Measurements from ENCODE around the gene DGKG.

DGKG gene

DNA sequence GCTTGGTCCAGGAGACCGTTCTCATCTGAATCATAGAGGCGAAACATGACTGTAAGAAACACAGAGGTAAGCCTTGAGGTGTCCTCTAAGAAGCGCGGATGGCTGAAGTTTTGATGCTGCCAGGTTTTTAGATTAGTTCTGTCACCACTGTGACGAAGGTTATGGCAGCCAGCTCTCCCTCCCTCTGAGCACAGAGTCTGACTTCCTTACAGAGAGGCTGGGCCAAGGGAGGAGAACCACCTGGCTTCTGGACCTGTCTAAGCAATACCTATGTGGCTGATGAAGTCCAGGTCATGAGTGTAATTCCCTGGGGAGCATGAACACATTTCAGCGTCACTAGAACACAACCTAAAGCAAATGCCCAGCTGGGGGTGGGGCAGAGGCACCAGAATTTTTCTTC lies 77.4 kb downstream of the DGKG start:
- Mint-ChIP-seq H3K36me3 (ENCODE audit: low read depth) (no peaks in the 10 kb centered on the region), H3K4me3 (no peak overlapping the region), H3K4me1 (no peaks in the 10 kb centered on the region), H3K9me3 (no peaks in the 10 kb centered on the region), H3K27ac (no peak overlapping the region), H3K27me3 (ENCODE audit: low read depth, poor library complexity) (peaks cover 2% of the 10 kb centered on the region)
- DNase-seq = no peak
- TF ChIP-seq, protein P1, sequence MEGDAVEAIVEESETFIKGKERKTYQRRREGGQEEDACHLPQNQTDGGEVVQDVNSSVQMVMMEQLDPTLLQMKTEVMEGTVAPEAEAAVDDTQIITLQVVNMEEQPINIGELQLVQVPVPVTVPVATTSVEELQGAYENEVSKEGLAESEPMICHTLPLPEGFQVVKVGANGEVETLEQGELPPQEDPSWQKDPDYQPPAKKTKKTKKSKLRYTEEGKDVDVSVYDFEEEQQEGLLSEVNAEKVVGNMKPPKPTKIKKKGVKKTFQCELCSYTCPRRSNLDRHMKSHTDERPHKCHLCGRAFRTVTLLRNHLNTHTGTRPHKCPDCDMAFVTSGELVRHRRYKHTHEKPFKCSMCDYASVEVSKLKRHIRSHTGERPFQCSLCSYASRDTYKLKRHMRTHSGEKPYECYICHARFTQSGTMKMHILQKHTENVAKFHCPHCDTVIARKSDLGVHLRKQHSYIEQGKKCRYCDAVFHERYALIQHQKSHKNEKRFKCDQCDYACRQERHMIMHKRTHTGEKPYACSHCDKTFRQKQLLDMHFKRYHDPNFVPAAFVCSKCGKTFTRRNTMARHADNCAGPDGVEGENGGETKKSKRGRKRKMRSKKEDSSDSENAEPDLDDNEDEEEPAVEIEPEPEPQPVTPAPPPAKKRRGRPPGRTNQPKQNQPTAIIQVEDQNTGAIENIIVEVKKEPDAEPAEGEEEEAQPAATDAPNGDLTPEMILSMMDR (IDR thresholded peaks at IDR 0.05) = no peak

DNA sequence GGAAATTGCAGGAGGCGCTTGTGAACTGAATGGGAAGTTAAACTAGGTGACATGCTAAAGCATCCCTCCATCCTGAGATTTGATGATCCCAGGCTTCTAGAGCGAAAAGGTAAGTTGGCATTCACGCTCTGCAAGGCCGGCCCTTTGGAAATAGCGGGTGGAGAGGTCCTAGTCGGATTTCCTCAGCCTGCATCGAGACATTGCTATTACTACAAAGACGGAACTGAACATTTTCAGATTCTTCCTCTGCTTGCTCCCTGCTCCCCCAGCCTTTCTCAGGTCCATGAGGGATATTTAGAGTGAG lies 77.7 kb downstream of the DGKG start:
- H3K27me3 Mint-ChIP-seq (ENCODE audit: low read depth, poor library complexity) = peaks cover 2% of the 10 kb centered on the region
- H3K36me3 Mint-ChIP-seq (ENCODE audit: low read depth) = no peaks in the 10 kb centered on the region
- no peaks in the 10 kb centered on the region for H3K4me1 Mint-ChIP-seq
- DNase-seq = no peak
- no peak overlapping the region for H3K27ac Mint-ChIP-seq
- H3K4me3 Mint-ChIP-seq = no peak overlapping the region
- TF ChIP-seq, protein P1 (IDR thresholded peaks at IDR 0.05) = no peak
- H3K9me3 Mint-ChIP-seq = no peaks in the 10 kb centered on the region

DNA sequence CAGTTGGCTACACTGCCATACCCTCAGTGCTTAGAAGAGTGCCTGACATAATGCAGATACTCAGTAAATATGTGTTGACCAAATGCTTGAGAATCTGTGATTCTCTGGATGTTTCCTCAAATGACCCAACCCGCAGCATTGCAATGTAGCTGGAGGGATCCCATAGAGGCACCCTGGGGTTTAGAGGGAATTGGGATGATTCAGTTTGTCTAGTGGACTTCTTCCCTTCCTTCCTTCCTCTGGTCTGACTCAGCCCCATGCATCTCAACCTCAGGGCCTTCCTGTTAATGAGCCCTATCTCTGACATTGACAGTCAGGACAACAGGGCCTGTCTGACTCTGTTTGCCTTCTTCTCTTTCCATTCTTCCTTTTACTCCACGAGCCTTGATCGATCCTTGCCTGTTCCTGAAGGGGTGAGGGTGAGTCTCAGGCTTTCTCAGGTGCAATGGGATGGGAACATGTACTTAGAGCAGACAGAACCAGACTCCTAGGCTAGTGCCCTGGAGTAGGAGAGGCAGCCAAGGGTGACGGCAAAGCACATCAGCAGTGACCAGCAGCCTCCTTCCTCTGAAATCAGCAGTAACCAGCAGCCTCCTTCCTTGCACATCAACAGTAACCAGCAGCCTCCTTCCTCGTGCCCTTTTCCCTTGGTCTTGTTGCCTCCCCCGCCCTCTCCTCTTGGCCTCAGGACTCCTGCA lies 78.2 kb downstream of the DGKG start:
- H3K4me3 Mint-ChIP-seq = no peak overlapping the region
- no peaks in the 10 kb centered on the region for H3K36me3 Mint-ChIP-seq (ENCODE audit: low read depth)
- no peak overlapping the region for H3K27ac Mint-ChIP-seq
- no peaks in the 10 kb centered on the region for H3K4me1 Mint-ChIP-seq
- TF ChIP-seq, protein P1 (IDR thresholded peaks at IDR 0.05) = no peak
- peaks cover 2% of the 10 kb centered on the region for H3K27me3 Mint-ChIP-seq (ENCODE audit: low read depth, poor library complexity)
- no peak for DNase-seq
- H3K9me3 Mint-ChIP-seq = no peaks in the 10 kb centered on the region

DNA sequence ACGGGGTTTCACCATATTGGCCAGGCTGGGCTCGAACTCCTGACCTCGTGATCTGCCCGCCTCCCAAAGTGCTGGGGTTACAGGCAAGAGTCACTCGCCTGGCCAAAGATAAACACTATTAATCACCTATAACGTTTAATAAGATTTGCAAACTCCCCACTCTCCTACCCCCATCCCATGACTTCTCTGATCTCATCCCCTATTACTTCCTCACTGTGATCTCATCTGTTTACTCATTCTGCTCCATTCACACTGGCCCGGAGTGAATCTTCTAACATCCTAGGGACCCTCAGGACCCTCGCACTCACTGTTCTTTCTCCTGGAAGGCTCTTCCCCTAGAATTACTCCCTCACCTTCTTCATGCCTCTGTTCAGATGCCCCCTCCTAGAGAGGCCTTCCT lies 78.9 kb downstream of the DGKG start:
- TF ChIP-seq, protein P1 (IDR thresholded peaks at IDR 0.05) = no peak
- Mint-ChIP-seq H3K9me3 (no peaks in the 10 kb centered on the region), H3K27ac (no peak overlapping the region), H3K36me3 (ENCODE audit: low read depth) (no peaks in the 10 kb centered on the region), H3K27me3 (ENCODE audit: low read depth, poor library complexity) (peaks cover 2% of the 10 kb centered on the region), H3K4me1 (no peaks in the 10 kb centered on the region), H3K4me3 (no peak overlapping the region)
- no peak for DNase-seq

DNA sequence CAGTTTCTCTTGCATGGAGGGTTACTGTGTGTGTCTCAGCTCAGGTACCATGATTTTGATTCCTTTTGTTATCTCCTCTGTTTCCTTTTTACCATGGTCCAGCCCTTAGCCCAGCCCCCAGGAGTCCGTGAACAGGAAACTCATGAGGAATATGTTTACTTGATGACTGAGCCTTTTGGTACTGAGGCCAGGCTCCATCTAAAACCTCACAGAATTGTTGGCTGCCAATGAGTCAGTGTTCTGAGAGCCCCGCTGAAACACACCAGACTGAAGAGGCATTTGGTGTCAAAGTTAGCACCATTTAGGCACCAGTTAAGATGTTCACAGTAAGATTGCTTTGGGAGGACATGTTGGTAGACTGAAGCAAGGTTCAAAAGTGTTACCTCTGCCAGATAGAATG lies 80.9 kb downstream of the DGKG start:
- H3K27me3 Mint-ChIP-seq (ENCODE audit: low read depth, poor library complexity) = peaks cover 6% of the 10 kb centered on the region
- H3K4me3 Mint-ChIP-seq = no peak overlapping the region
- H3K27ac Mint-ChIP-seq = peak overlapping the region; percentile 2
- H3K4me1 Mint-ChIP-seq = no peaks in the 10 kb centered on the region
- DNase-seq = no peak
- TF ChIP-seq, protein P1 (IDR thresholded peaks at IDR 0.05) = no peak
- H3K9me3 Mint-ChIP-seq = no peaks in the 10 kb centered on the region
- H3K36me3 Mint-ChIP-seq (ENCODE audit: low read depth) = no peaks in the 10 kb centered on the region

DNA sequence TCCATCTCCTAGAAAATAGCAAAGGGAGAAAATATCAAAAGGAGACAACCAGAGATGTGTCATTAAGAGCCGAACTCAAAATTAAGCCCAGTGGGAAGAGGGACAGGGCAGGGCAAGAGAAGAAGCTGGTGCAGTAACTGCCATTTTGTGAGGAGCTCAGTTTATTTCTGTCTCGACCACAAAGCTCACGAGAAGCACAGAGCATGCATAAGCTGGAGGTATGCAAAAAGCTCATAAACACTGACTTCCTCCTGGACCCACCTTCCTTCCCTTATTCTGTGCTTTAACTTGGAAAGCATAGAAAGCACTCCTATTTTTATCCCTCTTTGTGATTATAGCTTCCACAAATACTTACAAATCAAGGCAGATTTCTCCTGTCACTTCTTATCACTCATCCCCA lies 81.3 kb downstream of the DGKG start:
- Mint-ChIP-seq H3K27me3 (ENCODE audit: low read depth, poor library complexity) (peaks cover 6% of the 10 kb centered on the region), H3K27ac (no peak overlapping the region), H3K9me3 (no peaks in the 10 kb centered on the region), H3K36me3 (ENCODE audit: low read depth) (no peaks in the 10 kb centered on the region), H3K4me1 (no peaks in the 10 kb centered on the region), H3K4me3 (no peak overlapping the region)
- TF ChIP-seq, protein P1 (IDR thresholded peaks at IDR 0.05) = no peak
- DNase-seq = no peak

All from nephron progenitor cell (in vitro differentiated cells).